Fibroblast of pulmonary artery (primary cell): ENCODE data around the gene HMCN1.

Experiments used
- DNase-seq: peaks from one replicate; pipeline ENCODE4 v3.0.0-alpha.2; 2010; ENCODE audit warnings: low read depth
- H3K4me3 ChIP-seq: replicated peaks from 2 replicates; pipeline ENCODE4 v1.5.1; 2011; ENCODE audit warnings: low read depth, mild to moderate bottlenecking, control low read depth, low read length, moderate library complexity
- TF ChIP-seq, protein P1 (sequence below): IDR thresholded peaks from 2 replicates; pipeline ENCODE4 v1.5.1; 2011; ENCODE audit warnings: mild to moderate bottlenecking, control low read depth, low read length, inconsistent platforms; ENCODE audit errors: missing control alignments

The HMCN1 gene

DNA sequence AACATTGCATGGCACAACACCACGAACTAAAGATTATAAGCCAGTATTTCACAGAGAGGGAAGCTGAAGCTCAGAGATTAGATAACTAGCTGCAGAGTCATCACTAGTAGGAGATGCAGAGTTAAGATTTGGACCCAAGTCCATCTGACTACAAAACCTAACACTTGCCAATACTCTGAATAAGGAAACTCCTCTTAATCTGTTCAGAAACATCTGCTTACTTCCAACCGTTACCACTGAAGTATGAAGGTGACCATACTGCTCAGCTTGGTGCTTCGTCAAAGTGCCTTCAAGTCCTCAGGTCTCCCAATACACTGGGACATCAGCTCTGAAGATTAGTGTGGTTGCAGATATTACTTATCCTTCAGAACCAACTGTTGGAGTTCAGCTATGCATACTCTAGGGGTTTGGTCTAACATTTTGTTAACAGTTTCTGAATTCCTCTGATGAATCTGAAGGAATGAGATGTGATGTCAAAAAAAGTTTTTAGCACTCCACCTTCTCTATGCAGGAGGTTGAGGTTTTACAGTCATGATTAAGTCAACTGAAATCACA is 461.3 kb downstream of the HMCN1 start:
- H3K4me3 ChIP-seq: no peak overlapping the region
- DNase-seq: no peak
- TF ChIP-seq, protein P1, sequence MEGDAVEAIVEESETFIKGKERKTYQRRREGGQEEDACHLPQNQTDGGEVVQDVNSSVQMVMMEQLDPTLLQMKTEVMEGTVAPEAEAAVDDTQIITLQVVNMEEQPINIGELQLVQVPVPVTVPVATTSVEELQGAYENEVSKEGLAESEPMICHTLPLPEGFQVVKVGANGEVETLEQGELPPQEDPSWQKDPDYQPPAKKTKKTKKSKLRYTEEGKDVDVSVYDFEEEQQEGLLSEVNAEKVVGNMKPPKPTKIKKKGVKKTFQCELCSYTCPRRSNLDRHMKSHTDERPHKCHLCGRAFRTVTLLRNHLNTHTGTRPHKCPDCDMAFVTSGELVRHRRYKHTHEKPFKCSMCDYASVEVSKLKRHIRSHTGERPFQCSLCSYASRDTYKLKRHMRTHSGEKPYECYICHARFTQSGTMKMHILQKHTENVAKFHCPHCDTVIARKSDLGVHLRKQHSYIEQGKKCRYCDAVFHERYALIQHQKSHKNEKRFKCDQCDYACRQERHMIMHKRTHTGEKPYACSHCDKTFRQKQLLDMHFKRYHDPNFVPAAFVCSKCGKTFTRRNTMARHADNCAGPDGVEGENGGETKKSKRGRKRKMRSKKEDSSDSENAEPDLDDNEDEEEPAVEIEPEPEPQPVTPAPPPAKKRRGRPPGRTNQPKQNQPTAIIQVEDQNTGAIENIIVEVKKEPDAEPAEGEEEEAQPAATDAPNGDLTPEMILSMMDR: no peak

DNA sequence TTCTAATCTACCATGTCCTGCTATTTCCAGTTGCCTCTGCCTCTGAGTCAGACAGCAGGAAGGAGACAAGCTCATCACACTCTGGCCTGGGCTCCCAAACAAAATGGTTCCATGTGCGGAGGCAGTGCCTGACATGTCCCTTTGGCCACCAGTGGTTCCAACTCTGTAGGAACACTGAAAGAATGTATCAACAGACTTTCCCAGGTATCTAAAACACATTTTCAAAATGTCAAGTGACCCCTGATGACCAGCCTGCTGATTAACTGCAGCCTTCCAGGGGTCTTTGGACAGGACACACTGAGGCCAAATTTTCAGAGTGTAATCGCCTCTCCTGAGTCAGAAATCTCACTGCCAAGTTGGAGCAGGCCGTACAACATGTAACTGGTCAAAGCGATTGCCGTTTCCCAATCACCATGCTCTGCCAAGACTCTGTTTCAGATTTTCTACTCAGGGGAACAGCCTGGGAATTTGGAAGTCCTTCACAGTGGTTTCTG is 468.1 kb downstream of the HMCN1 start:
- TF ChIP-seq, protein P1: no peak
- DNase-seq: peak; percentile 49
- no peak overlapping the region for H3K4me3 ChIP-seq

DNA sequence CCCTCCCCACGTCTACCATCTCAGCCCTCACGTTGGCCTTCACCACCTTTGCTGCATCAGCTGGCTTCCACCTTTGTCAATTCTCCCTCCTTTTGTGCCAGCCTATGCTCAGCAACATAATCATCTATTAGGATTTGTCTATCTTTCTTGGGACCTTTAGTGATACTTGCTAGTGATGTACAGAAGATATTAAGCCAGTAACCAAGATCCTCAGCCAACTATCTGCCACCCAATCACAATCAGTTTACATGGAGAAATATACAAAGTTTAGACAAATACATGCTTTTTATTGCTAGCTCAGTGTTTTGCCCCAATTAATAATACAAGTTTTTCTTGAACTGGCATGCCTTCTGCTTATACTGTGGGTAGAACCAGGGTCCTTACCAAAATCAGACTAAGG is 468.6 kb downstream of the HMCN1 start:
- no peak for DNase-seq
- no peak overlapping the region for H3K4me3 ChIP-seq
- TF ChIP-seq, protein P1: no peak

DNA sequence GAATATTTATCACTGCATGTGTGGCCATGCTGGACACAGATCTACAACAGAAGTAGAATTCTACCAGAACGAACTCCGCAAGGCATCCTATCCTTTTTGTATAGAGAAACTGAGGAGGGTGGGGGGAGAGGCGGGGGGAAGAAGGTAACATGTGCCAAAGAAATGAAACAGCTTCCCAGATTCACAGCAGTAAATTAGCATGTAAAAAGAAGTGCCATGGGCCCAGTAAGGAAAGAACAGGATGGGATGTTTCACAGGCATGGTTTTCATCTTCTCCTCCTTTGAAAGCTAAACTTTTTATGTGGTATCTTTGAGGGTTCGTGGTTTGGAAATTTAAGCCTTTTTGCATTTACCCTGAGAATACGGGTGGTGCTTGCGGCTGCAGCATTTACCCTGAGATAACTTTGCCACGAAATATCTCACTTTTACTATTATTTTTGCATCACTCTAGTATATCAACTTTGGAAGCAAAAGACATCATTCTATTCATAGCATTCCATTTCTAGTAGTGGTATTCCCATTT is 471.9 kb downstream of the HMCN1 start:
- no peak overlapping the region for H3K4me3 ChIP-seq
- TF ChIP-seq, protein P1: no peak
- no peak for DNase-seq

DNA sequence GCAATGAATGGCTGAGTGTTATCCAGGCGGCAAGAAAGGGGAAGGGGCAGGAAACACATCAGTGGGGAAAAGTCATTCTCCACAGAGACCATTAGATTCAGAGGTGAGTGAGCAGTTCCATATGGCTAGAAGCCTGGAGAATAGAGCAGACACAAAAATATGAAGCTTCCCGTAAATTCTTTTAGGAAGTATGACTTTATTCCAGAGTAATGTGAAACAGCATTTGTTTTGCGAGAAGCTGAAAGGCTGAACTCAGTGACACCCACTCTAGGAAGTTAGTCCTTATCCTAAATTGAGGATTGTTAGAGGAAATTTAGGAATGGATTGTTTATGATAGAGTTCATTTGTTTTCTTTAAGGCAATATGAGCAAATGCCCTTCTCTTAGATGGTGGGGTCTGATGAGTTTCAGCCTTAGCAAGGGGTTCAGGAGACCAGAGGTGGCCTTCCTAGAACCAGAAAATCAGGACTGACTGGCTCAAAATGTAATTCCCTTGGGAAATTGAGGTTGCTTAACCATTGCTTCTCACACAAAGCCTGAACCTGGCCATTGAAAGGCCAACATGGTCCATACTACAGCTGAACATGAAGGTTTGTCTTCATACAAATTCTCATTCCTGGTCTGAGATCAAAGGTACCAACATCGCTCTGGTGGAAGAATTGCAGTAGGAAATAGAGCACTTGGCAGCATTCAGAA is 473.3 kb downstream of the HMCN1 start:
- no peak for DNase-seq
- TF ChIP-seq, protein P1: no peak
- no peak overlapping the region for H3K4me3 ChIP-seq

DNA sequence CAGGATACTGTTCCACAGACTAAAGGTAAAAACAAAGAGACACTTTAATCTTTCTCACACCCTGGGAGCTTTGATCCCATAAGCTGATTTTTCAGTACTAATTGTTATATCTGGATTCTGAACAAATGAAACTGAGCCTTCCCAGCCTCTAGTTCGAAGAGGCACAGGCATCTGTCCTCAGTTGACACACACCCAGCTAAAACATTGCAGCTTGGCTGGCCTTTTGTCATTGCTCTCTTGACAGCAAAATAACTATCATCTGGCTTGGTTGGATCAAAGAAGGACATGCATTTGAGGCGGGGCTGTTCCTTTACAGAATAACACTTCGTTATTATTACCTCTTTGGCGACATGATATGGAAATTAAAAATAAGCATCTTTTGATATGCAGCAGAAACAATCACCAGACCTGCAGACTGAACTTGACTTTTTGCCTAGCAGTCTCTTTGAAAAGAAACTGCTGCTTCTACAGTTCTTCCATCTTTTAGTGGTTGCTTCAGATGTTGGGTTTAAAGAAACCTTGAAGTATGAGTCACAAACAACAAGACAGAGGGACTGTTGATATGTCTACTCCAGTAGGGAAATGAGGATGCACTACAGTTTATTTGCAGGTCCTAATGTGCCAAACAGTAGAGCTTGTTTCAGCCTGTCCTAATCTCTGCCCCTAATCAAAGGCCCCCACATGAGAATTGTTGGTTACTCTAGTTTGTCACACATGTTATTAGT is 474.4 kb downstream of the HMCN1 start:
- no peak for DNase-seq
- TF ChIP-seq, protein P1: no peak
- no peak overlapping the region for H3K4me3 ChIP-seq
